Gastroesophageal sphincter (tissue), 4 donors: Measurements from ENCODE around the gene CCDC34. TPM values are rescaled to one million over a fixed set of nuclear protein-coding genes. Genes with fewer than 3 reads are reported as not detected.

Source experiments
- ATAC-seq: fragments of 150-250 bp; one replicate; pipeline ENCODE4 v1.9.1; 2016; ENCODE audit warnings: mild to moderate bottlenecking, moderate library complexity
- H3K27ac ChIP-seq, 4 donors: fragments of 200-600 bp; sonication (generic) in 3 of 4; 1 replicate in 3 of 4; 2 replicates in 1 of 4; pipeline ENCODE4 v1.5.1; 2016 to 2019
- H3K27me3 ChIP-seq: fragments of 200-600 bp; sonication (generic); one replicate; pipeline ENCODE4 v1.5.1; 2019
- H3K36me3 ChIP-seq, 2 donors: fragments of 200-600 bp; sonication (generic); one replicate each; pipeline ENCODE4 v1.5.1; 2019; ENCODE audit warnings: control low read depth in 1 of 2
- H3K4me1 ChIP-seq, 3 donors: fragments of 200-600 bp; sonication (generic); 1 replicate in 2 of 3; 2 replicates in 1 of 3; pipeline ENCODE4 v1.5.1; 2016 to 2019; ENCODE audit warnings: control low read depth in 2 of 3
- H3K4me3 ChIP-seq, 2 donors: fragments of 200-600 bp; sonication (generic); one replicate each; pipeline ENCODE4 v1.5.1; 2019; ENCODE audit warnings: mild to moderate bottlenecking in 1 of 2, moderate library complexity in 1 of 2
- H3K9me3 ChIP-seq, 3 donors: fragments of 200-600 bp; sonication (generic); one replicate each; pipeline ENCODE4 v1.5.1; 2017 to 2019; ENCODE audit warnings: control low read depth in 2 of 3
- EP300 ChIP-seq: sonication (generic); formaldehyde crosslinking; IDR thresholded peaks from one replicate; pipeline ENCODE4 v1.6.1; 2017; ENCODE audit warnings: antibody characterized with exemption, mild to moderate bottlenecking
- POLR2A ChIP-seq, 2 donors: fragments of 450-650 bp; IDR thresholded peaks; one replicate each; pipeline ENCODE4 v1.6.1; 2017; ENCODE audit warnings: antibody characterized with exemption in 2 of 2, mild to moderate bottlenecking in 2 of 2, moderate library complexity in 1 of 2
- POLR2AphosphoS5 ChIP-seq: sonication (generic); formaldehyde crosslinking; IDR thresholded peaks from one replicate; pipeline ENCODE4 v1.6.1; 2017; ENCODE audit warnings: antibody characterized with exemption
- WGBS, 2 donors: methylation state at CpG; one replicate each; pipeline ENCODE4 v1.1.5; 2018; ENCODE audit warnings: low coverage in 1 of 2; 5-methylcytosine and 5-hydroxymethylcytosine counted together
- total RNA-seq, 4 donors: library from RNA; depleted of rRNA; stranded (reverse); fragments of >200 nt; gene quantifications; one replicate each; pipeline ENCODE4 v1.1.0, GENCODE V29; 2016
- TF ChIP-seq, protein P1 (sequence below), 4 experiments: fragments of 200-600 bp in 2 of 4; fragments of 450-650 bp in 2 of 4; sonication (generic) in 1 of 4; IDR thresholded peaks; one replicate each; pipeline ENCODE4 v1.5.1; 2017 to 2019; ENCODE audit warnings: antibody characterized with exemption in 4 of 4, mild to moderate bottlenecking in 2 of 4, moderate library complexity in 2 of 4

CCDC34 gene
- total RNA-seq, 4 donors from 2014 or later: 0.78 to 1.3 (median 1.1) TPM

DNA sequence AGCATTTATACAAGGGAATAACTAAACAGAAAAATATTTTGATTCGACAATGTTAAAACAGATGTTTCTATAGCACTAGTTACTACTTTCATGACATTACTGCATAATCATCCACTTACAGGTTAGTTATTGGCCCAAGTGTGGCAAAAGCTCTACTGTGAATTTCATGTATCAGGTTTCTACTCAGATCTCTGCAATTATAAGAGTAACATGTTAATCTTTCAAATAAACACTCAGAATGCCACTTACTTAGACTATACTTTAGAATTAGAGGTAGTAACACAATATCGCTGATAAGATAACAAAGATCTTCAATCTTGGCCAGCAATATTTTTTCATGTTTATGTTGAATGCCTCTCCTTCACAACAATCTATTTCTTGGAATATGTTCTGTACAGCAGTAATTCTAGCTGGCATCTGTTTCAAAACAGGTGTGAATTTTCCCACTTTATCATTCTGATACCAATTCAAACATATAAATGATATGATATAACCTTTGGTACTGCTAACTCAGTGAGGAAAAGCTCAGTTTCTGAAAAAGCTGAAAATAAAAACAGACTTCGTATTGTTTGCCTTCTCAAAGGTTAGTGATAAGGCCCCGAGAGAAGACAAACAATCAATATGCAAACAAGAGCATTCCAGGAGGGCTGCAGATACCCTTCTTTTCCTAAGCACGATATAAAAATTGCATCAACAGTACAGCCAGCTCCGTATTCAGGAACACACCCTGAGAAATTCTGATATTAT lies 11.0 kb upstream of the CCDC34 start:
- WGBS, 2 donors: 72 to 90% methylated on average over 6 of the region's 6 CpGs
- Histone ChIP-seq H3K4me3 (no peak overlapping the region), H3K9me3 (no peaks in the 10 kb centered on the region), H3K36me3 (peaks cover 0 to 59% of the 10 kb centered on the region in 2 donors), H3K4me1 (no peaks in the 10 kb centered on the region), H3K27ac (no peak overlapping the region), H3K27me3 (no peaks in the 10 kb centered on the region)
- TF ChIP-seq EP300 (no peak), POLR2A (IDR thresholded peaks at IDR 0.05) (no peak), POLR2AphosphoS5 (no peak)
- TF ChIP-seq, protein P1, sequence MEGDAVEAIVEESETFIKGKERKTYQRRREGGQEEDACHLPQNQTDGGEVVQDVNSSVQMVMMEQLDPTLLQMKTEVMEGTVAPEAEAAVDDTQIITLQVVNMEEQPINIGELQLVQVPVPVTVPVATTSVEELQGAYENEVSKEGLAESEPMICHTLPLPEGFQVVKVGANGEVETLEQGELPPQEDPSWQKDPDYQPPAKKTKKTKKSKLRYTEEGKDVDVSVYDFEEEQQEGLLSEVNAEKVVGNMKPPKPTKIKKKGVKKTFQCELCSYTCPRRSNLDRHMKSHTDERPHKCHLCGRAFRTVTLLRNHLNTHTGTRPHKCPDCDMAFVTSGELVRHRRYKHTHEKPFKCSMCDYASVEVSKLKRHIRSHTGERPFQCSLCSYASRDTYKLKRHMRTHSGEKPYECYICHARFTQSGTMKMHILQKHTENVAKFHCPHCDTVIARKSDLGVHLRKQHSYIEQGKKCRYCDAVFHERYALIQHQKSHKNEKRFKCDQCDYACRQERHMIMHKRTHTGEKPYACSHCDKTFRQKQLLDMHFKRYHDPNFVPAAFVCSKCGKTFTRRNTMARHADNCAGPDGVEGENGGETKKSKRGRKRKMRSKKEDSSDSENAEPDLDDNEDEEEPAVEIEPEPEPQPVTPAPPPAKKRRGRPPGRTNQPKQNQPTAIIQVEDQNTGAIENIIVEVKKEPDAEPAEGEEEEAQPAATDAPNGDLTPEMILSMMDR (IDR thresholded peaks at IDR 0.05): no peak
- ATAC-seq: no peak

DNA sequence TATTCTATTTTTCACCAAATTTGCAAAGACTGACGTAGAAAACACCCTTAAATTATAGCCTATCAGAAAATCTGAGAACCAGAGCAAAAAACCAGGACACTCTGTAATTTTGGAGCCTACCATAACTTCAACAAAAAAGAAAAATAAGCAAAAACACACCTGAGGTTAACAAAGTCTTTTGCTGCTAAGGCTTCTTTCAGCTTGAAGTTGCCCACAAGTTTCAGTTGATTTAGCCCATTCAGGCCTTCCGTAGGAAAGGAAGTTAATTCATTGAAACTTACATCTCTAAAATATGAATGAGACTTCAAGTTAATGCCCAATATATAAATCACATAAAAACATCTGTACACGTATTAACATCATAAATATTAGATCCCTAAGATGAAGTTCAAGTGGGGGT lies 10.4 kb upstream of the CCDC34 start:
- Histone ChIP-seq H3K4me1 (no peaks in the 10 kb centered on the region), H3K4me3 (no peak overlapping the region), H3K27me3 (no peaks in the 10 kb centered on the region), H3K9me3 (no peaks in the 10 kb centered on the region), H3K36me3 (peaks cover 0 to 59% of the 10 kb centered on the region in 2 donors), H3K27ac (no peak overlapping the region)
- no peak for ATAC-seq
- WGBS, 2 donors: 83 to 85% methylated on average over 3 of the region's 3 CpGs
- TF ChIP-seq POLR2AphosphoS5: no peak
- TF ChIP-seq, protein P1 (IDR thresholded peaks at IDR 0.05): no peak
- TF ChIP-seq POLR2A (IDR thresholded peaks at IDR 0.05): no peak
- no peak for TF ChIP-seq EP300

DNA sequence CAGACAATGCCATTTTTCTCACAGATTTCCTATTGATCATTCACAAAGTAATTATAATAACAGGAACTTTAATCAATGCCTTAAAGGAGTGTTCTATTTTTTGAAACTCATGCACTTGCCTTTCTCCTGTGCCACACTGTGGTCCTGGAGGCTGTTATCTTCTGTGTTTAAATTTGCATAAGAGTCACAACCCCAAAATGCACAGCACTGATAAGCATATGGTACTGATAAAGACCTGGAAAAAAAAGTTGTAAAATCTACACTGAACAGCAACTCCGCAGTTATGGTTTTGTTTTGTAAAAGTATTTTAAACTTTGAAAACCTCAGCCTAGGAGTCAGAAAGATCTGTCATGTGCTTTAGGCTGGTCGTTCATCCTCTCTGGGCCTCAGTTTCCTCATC lies 9.1 kb upstream of the CCDC34 start:
- peaks cover 0 to 69% of the 10 kb centered on the region in 2 donors for H3K36me3 ChIP-seq
- H3K4me1 ChIP-seq: no peaks in the 10 kb centered on the region
- no peaks in the 10 kb centered on the region for H3K27me3 ChIP-seq
- TF ChIP-seq, protein P1 (IDR thresholded peaks at IDR 0.05): no peak
- TF ChIP-seq POLR2AphosphoS5: no peak
- no peak for TF ChIP-seq POLR2A (IDR thresholded peaks at IDR 0.05)
- TF ChIP-seq EP300: no peak
- no peaks in the 10 kb centered on the region for H3K9me3 ChIP-seq
- ATAC-seq: no peak
- H3K27ac ChIP-seq: no peak overlapping the region
- H3K4me3 ChIP-seq: no peak overlapping the region
- WGBS, 2 donors: 70 to 91% methylated on average over 2 of the region's 2 CpGs

DNA sequence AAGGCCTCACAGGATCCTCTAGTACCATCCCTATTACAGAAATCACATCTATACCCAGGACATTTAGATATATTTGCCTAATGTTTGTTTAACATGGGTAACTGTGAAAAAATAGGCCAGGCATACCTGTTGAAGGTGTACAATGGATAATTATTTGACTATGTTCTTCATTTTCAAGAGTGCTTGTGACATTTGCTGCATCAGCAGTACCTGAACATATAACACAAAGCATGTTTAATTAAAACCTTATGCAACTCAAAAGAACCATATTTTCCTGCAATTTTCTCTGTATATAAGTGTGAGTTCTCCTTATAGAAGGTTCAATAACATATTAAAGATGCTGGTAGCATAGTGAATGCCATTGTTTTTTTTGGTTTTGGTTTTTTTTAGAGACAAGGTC lies 8.5 kb upstream of the CCDC34 start:
- Histone ChIP-seq H3K9me3 (no peaks in the 10 kb centered on the region), H3K4me3 (no peak overlapping the region), H3K36me3 (peaks cover 0 to 65% of the 10 kb centered on the region in 2 donors), H3K27ac (no peak overlapping the region), H3K4me1 (no peaks in the 10 kb centered on the region), H3K27me3 (no peaks in the 10 kb centered on the region)
- TF ChIP-seq POLR2AphosphoS5 (no peak), EP300 (no peak)
- ATAC-seq: no peak

DNA sequence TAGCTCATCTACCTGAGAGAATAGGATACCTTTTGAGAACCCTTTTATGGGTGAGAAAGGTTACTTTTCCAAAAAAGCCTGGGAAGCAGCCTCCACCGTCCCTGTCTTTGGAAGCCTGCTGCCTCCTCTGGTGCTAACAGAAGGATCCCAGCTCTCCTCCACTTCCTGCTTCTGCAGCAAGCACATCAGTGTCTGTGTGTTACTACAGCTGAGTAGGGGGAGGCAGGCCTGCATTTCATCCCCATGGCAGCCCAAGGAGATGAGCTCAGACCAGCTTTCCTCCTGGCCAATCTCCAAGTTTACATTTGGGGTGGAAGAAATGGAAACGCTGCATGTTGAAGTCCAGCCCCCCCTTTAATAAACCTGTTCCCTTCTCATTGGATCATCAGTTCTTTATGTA lies 7.4 kb upstream of the CCDC34 start:
- no peaks in the 10 kb centered on the region for H3K4me1 ChIP-seq
- peaks cover 0 to 62% of the 10 kb centered on the region in 2 donors for H3K36me3 ChIP-seq
- no peak overlapping the region for H3K27ac ChIP-seq
- TF ChIP-seq POLR2A (IDR thresholded peaks at IDR 0.05) (no peak), POLR2AphosphoS5 (no peak), EP300 (no peak)
- TF ChIP-seq, protein P1 (IDR thresholded peaks at IDR 0.05): no peak
- H3K9me3 ChIP-seq: no peaks in the 10 kb centered on the region
- no peak overlapping the region for H3K4me3 ChIP-seq
- ATAC-seq: no peak
- 0 to 27% methylated on average over 2 of the region's 2 CpGs for WGBS, 2 donors
- H3K27me3 ChIP-seq: no peaks in the 10 kb centered on the region
